Measurements from ENCODE around the gene HOMER2.
A peak's percentile ranks its signal among the peaks of the same experiment; 100 is the strongest.

The HOMER2 gene

DNA sequence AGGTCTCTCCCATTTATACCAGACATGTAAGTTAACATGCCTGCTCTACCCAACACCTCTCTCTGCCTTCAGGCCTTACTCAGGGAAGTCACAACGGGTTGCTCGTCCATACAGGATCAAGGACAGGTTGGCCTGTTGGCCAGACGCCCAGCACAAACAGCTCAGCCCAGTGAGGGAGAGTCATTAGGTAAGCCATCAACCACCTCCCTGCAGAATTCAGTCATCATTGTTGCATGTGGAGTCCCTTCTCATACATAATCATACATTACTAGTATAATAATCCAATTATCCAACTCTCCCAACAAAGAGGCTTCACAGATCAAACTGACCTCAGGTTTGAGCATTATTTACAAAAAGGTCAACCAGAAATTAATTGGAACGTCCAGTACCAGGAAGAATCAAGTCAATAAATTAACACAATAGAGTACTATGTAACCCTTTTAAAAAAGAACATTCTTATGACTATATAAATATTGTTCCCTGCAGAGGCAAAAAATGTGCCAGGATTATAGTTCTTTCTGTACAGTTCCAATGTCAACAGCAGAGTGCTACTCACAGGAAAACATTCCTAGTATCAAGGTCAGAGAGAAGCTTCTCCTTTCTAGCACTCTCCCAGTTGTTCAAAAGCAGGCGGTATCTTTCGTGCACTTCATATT, 33.2 kb downstream of the HOMER2 start:
- Histone ChIP-seq H3K27ac (ENCODE audit: extremely low read depth, low read depth, low read length) (no peak overlapping the region), H3K4me1 (ENCODE audit: control insufficient read depth, insufficient read depth, low read length) (no peaks in the 10 kb centered on the region), H3K9me3 (ENCODE audit: control insufficient read depth, insufficient read depth, low read depth, low read length) (no peaks in the 10 kb centered on the region), H3K4me3 (ENCODE audit: low read depth, low read length) (no peak overlapping the region), H3K36me3 (ENCODE audit: control insufficient read depth in 2 of 2, insufficient read depth in 1 of 2, low read length in 2 of 2) (no peaks in the 10 kb centered on the region)
- TF ChIP-seq ZNF157 (tag by site-specific recombination; IDR thresholded peaks at IDR 0.05) (no peak), ZBTB17 (tag by site-specific recombination; IDR thresholded peaks at IDR 0.05) (0 out of 2 replicates have a peak, but pooled peaks have one; percentile 20)
- TF ChIP-seq, protein P1, sequence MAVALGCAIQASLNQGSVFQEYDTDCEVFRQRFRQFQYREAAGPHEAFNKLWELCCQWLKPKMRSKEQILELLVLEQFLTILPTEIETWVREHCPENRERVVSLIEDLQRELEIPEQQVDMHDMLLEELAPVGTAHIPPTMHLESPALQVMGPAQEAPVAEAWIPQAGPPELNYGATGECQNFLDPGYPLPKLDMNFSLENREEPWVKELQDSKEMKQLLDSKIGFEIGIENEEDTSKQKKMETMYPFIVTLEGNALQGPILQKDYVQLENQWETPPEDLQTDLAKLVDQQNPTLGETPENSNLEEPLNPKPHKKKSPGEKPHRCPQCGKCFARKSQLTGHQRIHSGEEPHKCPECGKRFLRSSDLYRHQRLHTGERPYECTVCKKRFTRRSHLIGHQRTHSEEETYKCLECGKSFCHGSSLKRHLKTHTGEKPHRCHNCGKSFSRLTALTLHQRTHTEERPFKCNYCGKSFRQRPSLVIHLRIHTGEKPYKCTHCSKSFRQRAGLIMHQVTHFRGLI (tag by site-specific recombination; IDR thresholded peaks at IDR 0.05), result peak; percentile 70
- ChIA-PET POLR2A (interaction anchor here (0.6 kb wide), 1 partner anchor 12 kb away, joined by 3 read pairs; no protein-coding TSS in a partner anchor), CTCF (interaction anchor here (0.8 to 0.9 kb wide), 2 partner anchors 12 to 81 kb away, joined by 3 to 5 read pairs; no protein-coding TSS in a partner anchor)

DNA sequence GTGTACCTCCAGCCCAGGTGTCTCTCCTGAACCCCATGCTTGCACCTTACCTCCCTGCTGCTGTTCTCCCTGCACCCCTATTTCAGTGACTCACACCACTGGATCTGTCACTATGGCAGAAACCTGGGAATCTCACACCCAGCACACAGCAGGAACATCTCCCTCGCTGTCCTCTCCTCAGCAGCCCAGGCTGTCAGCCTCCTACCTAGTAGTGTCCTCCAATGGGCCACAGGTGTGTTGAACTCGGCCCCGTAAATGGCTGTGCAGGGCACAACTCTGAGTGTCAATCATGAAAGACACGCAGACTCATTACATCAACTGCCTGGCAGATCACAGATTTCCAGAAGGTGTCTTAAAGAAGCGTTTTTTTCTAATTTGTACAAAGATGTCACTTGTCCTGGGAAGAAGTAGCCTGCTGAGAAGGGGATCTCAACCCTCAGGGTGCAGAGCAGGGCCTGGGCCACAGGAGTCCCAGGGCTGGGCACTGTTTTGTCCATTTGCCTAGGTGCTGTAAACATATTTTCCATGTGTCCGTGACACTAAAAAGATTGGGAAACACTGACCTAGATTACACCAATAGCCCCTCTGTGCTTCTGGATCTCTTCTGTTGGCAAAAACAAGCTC, 33.8 kb downstream of the HOMER2 start:
- H3K36me3 ChIP-seq (ENCODE audit: control insufficient read depth in 2 of 2, insufficient read depth in 1 of 2, low read length in 2 of 2), result no peaks in the 10 kb centered on the region
- H3K9me3 ChIP-seq (ENCODE audit: control insufficient read depth, insufficient read depth, low read depth, low read length), result no peaks in the 10 kb centered on the region
- TF ChIP-seq ZNF768 (tag by site-specific recombination; IDR thresholded peaks at IDR 0.05) (no peak), ZNF670 (tag by site-specific recombination; IDR thresholded peaks at IDR 0.05; ENCODE audit: low read depth) (no peak), RBAK (tag by site-specific recombination; IDR thresholded peaks at IDR 0.05) (no peak), ZEB2 (tag by site-specific recombination; IDR thresholded peaks at IDR 0.05) (no peak), SP3 (tag by site-specific recombination; IDR thresholded peaks at IDR 0.05) (no peak), ZNF155 (tag by site-specific recombination; IDR thresholded peaks at IDR 0.05) (no peak), ZBTB48 (tag by site-specific recombination; IDR thresholded peaks at IDR 0.05) (no peak), ZNF416 (tag by site-specific recombination; IDR thresholded peaks at IDR 0.05) (no peak)
- TF ChIP-seq, protein P2, sequence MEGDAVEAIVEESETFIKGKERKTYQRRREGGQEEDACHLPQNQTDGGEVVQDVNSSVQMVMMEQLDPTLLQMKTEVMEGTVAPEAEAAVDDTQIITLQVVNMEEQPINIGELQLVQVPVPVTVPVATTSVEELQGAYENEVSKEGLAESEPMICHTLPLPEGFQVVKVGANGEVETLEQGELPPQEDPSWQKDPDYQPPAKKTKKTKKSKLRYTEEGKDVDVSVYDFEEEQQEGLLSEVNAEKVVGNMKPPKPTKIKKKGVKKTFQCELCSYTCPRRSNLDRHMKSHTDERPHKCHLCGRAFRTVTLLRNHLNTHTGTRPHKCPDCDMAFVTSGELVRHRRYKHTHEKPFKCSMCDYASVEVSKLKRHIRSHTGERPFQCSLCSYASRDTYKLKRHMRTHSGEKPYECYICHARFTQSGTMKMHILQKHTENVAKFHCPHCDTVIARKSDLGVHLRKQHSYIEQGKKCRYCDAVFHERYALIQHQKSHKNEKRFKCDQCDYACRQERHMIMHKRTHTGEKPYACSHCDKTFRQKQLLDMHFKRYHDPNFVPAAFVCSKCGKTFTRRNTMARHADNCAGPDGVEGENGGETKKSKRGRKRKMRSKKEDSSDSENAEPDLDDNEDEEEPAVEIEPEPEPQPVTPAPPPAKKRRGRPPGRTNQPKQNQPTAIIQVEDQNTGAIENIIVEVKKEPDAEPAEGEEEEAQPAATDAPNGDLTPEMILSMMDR (tag by site-specific recombination; IDR thresholded peaks at IDR 0.05), result no peak
- TF ChIP-seq, protein P3, sequence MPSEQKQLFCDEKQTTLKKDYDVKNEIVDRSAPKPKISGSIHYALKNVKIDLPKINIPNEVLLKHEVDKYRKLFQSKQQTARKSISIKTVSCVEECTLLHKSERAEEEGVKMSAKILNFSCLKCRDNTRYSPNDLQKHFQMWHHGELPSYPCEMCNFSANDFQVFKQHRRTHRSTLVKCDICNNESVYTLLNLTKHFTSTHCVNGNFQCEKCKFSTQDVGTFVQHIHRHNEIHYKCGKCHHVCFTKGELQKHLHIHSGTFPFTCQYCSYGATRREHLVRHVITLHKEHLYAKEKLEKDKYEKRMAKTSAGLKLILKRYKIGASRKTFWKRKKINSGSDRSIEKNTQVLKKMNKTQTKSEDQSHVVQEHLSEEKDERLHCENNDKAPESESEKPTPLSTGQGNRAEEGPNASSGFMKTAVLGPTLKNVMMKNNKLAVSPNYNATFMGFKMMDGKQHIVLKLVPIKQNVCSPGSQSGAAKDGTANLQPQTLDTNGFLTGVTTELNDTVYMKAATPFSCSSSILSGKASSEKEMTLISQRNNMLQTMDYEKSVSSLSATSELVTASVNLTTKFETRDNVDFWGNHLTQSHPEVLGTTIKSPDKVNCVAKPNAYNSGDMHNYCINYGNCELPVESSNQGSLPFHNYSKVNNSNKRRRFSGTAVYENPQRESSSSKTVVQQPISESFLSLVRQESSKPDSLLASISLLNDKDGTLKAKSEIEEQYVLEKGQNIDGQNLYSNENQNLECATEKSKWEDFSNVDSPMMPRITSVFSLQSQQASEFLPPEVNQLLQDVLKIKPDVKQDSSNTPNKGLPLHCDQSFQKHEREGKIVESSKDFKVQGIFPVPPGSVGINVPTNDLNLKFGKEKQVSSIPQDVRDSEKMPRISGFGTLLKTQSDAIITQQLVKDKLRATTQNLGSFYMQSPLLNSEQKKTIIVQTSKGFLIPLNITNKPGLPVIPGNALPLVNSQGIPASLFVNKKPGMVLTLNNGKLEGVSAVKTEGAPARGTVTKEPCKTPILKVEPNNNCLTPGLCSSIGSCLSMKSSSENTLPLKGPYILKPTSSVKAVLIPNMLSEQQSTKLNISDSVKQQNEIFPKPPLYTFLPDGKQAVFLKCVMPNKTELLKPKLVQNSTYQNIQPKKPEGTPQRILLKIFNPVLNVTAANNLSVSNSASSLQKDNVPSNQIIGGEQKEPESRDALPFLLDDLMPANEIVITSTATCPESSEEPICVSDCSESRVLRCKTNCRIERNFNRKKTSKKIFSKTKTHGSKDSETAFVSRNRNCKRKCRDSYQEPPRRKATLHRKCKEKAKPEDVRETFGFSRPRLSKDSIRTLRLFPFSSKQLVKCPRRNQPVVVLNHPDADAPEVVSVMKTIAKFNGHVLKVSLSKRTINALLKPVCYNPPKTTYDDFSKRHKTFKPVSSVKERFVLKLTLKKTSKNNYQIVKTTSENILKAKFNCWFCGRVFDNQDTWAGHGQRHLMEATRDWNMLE (tag by site-specific recombination; conservative IDR thresholded peaks at IDR 0.05; ENCODE audit: low read depth), result no peak
- TF ChIP-seq, protein P4, sequence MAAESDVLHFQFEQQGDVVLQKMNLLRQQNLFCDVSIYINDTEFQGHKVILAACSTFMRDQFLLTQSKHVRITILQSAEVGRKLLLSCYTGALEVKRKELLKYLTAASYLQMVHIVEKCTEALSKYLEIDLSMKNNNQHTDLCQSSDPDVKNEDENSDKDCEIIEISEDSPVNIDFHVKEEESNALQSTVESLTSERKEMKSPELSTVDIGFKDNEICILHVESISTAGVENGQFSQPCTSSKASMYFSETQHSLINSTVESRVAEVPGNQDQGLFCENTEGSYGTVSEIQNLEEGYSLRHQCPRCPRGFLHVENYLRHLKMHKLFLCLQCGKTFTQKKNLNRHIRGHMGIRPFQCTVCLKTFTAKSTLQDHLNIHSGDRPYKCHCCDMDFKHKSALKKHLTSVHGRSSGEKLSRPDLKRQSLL (tag by site-specific recombination; IDR thresholded peaks at IDR 0.05), result no peak
- TF ChIP-seq, protein P5, sequence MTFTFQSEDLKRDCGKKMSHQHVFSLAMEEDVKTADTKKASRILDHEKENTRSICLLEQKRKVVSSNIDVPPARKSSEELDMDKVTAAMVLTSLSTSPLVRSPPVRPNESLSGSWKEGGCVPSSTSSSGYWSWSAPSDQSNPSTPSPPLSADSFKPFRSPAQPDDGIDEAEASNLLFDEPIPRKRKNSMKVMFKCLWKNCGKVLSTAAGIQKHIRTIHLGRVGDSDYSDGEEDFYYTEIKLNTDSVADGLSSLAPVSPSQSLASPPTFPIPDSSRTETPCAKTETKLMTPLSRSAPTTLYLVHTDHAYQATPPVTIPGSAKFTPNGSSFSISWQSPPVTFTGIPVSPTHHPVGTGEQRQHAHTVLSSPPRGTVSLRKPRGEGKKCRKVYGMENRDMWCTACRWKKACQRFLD (tag by site-specific recombination; IDR thresholded peaks at IDR 0.05), result no peak
- TF ChIP-seq, protein P6, sequence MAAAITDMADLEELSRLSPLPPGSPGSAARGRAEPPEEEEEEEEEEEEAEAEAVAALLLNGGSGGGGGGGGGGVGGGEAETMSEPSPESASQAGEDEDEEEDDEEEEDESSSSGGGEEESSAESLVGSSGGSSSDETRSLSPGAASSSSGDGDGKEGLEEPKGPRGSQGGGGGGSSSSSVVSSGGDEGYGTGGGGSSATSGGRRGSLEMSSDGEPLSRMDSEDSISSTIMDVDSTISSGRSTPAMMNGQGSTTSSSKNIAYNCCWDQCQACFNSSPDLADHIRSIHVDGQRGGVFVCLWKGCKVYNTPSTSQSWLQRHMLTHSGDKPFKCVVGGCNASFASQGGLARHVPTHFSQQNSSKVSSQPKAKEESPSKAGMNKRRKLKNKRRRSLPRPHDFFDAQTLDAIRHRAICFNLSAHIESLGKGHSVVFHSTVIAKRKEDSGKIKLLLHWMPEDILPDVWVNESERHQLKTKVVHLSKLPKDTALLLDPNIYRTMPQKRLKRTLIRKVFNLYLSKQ (tag by site-specific recombination; IDR thresholded peaks at IDR 0.05; ENCODE audit: borderline replicate concordance), result no peak
- TF ChIP-seq, protein P7, sequence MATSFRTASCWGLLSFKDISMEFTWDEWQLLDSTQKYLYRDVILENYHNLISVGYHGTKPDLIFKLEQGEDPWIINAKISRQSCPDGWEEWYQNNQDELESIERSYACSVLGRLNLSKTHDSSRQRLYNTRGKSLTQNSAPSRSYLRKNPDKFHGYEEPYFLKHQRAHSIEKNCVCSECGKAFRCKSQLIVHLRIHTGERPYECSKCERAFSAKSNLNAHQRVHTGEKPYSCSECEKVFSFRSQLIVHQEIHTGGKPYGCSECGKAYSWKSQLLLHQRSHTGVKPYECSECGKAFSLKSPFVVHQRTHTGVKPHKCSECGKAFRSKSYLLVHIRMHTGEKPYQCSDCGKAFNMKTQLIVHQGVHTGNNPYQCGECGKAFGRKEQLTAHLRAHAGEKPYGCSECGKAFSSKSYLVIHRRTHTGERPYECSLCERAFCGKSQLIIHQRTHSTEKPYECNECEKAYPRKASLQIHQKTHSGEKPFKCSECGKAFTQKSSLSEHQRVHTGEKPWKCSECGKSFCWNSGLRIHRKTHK (tag by site-specific recombination; IDR thresholded peaks at IDR 0.05), result no peak
- CTCF ChIA-PET, result no interaction called here
- POLR2A ChIA-PET, result interaction anchor here (0.6 kb wide), 1 partner anchor 12 kb away, joined by 3 read pairs; no protein-coding TSS in a partner anchor
- no peaks in the 10 kb centered on the region for H3K4me1 ChIP-seq (ENCODE audit: control insufficient read depth, insufficient read depth, low read length)
- no peak overlapping the region for H3K27ac ChIP-seq (ENCODE audit: extremely low read depth, low read depth, low read length)
- no peak overlapping the region for H3K4me3 ChIP-seq (ENCODE audit: low read depth, low read length)

Data from HEK293 (cell line).